GM12891 (cell line): Measurements from ENCODE around the gene NFATC1.

ENCODE experiments used
- DNase-seq: peaks from one replicate; pipeline ENCODE4 v3.0.0; 2011; ENCODE audit warnings: low spot score; ENCODE audit not compliant: insufficient read length
- FAIRE-seq: peaks from 2 replicates; lab custom pipeline; 2011; peaks lifted over from hg19 to GRCh38; lab: Jason Lieb, UNC
- PAX5 ChIP-seq: IDR thresholded peaks from 2 replicates; pipeline ENCODE4 v1.6.1; 2011; ENCODE audit warnings: low read length, moderate library complexity, mild to moderate bottlenecking; ENCODE audit not compliant: insufficient read depth, severe bottlenecking
- POLR2A ChIP-seq: IDR thresholded peaks from 2 replicates; pipeline ENCODE4 v1.6.1; 2011; ENCODE audit warnings: low read depth, low read length, control low read depth
- POLR2AphosphoS5 ChIP-seq: IDR thresholded peaks from 2 replicates; pipeline ENCODE4 v1.6.1; 2011; ENCODE audit warnings: low read depth, low read length, control low read depth
- POU2F2 ChIP-seq: IDR thresholded peaks from 2 replicates; pipeline ENCODE4 v1.6.1; 2011; ENCODE audit warnings: low read depth, mild to moderate bottlenecking, control low read depth, low read length, moderate library complexity
- SPI1 ChIP-seq: IDR thresholded peaks from 2 replicates; pipeline ENCODE4 v1.6.1; 2011; ENCODE audit warnings: low read depth, low read length, control low read depth
- TAF1 ChIP-seq: IDR thresholded peaks from 2 replicates; pipeline ENCODE4 v1.6.1; 2011; ENCODE audit warnings: low read depth, low read length, control low read depth

Gene NFATC1

DNA sequence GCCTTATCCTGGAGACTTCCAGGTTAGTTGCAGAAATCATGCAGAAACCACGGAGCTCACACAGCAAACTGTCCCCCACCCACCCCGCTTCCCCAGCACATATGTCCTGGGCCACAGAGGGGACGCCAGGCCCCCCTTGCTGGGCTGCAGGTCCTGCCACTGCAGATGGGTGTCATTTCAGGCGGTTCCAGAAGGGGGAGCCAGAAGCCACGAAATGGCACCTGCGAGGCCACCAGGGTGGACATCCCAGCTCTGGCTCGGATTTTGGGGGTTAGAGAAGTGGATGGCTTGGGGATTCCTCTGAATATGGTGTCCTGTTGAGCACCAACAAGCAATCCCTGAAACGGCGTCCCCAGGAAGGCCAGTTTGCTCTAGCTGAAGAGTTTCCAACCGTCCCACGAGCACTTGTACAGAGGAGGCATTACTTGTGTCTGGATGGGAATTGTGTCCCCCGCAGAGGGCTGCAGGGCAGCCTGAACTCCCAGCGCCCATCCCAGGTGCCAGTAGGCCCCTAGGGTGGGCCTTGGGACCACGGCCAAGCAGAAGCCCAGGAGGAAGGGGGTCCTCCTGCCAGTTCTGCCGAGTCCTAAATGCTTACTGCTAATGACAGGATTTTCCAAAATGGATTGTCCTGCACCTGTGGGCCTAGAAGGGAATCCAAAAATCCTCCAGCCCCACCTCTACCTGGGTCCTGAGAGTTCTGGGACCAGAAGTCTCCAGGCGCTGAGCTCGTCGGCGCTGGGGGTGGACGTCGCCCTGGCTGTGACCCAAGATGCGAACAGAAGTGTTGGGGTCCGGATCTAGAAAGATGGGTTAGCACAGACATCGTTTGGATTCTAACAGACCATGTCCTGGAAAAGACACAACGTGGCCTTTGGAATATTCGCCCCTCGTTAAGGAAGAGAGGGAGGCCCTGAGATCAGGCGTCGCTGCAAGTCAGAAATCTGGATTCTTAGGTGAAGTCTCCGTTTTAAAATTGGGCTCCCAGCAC lies 14.6 kb upstream of the NFATC1 start:
- DNase-seq (peak; percentile 84), FAIRE-seq (peak; percentile 83)
- TF ChIP-seq TAF1 (no peak), POU2F2 (0 out of 2 replicates have a peak, but pooled peaks have one; percentile 21)

- TF ChIP-seq POU2F2 (no peak), TAF1 (no peak), PAX5 (no peak), POLR2A (no peak), POLR2AphosphoS5 (no peak), SPI1 (no peak)
- no peak for DNase-seq
- FAIRE-seq, result no peak
Measured at GRCh38 chr18:79381811-79382311, 13.9 kb upstream of the NFATC1 start.

DNA sequence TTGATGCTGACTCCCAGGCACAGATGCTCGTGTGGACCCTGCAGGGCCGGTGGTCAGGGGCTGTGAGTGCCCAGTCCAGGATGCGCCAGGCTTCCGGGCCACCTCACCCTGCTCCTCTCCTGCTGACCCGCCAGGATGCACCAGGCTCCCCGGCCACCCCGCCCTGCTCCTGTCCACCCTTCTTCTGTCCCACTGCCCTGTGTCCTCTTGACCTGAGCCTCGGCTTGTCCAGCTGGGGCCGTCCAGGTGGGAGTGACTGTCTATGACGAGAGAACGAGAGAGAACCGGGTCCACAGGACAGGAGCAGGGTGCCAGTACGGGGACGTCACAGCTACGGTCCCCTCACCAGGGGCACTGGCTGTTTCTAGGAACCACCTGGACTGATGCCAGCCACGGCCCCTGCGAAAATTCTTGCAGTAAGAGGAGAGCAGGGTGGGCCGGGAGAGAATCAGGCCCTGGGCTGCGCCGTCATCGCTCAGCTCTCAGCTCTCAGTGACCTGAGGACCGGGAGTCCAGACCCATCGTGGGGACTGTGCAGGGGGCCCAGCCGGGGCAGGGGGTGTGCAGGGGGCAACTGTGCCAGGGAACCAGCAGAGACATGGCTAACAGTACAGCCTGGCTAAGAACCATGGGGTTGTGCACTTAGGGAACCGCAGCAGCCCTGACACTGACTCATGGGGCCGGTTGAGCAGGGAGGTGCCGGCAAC lies 12.9 kb upstream of the NFATC1 start:
- DNase-seq (no peak), FAIRE-seq (no peak)
- TF ChIP-seq POU2F2 (no peak), SPI1 (no peak), PAX5 (no peak), POLR2A (no peak), TAF1 (no peak), POLR2AphosphoS5 (no peak)

DNA sequence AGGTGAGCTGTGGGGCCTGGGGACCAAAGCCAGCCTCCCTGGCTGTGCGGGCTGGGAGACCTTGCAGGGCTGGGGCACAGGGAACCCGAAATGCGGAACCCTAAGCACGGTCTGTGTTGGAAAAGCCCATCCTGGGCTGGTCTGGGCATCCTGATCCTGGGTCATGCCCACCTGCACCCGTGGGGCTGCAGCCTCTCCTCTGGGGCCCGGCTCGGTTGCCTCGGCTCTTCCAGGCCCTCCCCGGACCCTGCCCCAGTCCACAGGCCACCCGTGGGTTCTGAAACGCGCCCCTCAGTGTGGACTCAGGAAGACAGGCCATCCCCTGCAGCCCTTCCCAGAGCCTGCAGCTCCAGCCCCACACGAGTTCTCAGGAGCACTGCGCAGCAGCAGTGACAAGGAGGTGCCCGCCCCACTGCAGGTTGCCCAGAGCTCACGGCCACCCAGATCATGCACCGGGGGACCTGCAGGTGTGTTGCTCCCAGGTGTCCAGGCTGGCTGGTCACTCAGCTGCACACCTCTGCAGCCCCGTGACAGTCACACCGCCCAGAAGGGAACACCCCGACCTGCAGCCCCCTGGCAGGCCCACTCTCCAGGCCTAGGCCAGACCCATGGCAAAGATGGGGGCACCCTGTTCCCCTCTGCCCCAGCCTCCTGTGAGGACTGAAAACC lies 12.2 kb upstream of the NFATC1 start:
- TF ChIP-seq POLR2A (no peak), SPI1 (no peak), PAX5 (no peak), POLR2AphosphoS5 (no peak), POU2F2 (no peak), TAF1 (no peak)
- no peak for DNase-seq
- FAIRE-seq, result no peak

GRCh38 chr18:79384151-79384807 lies 11.5 kb upstream of the NFATC1 start:
- no peak for DNase-seq
- FAIRE-seq, result no peak
- TF ChIP-seq POLR2AphosphoS5 (no peak), POLR2A (no peak), SPI1 (no peak), TAF1 (no peak), PAX5 (no peak), POU2F2 (no peak)

DNA sequence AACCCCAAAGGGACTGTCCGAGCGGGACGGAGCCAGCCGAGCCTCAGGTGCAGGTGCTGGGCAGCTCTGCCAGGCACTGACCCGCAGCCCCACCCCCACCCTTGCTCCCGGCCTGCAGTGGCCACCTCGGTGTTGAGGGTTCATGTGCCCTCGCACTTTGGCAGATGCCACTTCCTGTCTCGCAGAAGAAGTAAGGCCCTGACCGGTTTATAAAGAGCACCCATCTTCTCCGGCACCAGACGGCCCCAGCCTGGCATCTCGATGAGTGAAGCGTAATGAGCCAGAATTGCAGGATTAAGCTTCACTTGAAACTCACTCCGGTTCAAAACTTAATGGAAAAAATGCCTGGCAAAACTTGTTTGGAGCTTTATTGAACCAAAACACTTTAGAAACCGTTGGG lies 10.9 kb upstream of the NFATC1 start:
- no peak for FAIRE-seq
- no peak for DNase-seq
- TF ChIP-seq TAF1 (no peak), POLR2AphosphoS5 (no peak), PAX5 (no peak), POU2F2 (no peak), SPI1 (no peak), POLR2A (no peak)

DNA sequence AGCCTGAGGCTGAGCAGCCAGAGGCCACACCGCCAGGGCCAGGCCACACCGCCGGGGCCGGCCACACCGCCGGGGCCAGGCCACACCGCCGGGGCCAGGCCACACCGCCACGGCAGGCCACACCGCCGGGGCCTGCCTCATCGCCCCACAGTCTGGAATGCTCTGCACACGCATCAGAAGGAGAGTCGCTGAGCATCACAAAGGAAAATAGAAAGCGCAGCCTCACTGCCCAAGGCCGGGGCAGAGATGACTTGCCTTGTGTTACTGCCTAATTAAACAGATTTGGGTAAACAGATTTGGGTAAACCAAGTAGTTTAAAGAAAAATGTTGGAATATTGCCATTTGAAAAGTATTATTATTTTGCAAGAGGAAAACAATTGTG lies 10.4 kb upstream of the NFATC1 start:
- FAIRE-seq (no peak), DNase-seq (no peak)
- no peak for TF ChIP-seq POLR2AphosphoS5
- TF ChIP-seq POLR2A, result no peak
- TF ChIP-seq TAF1, result no peak
- TF ChIP-seq SPI1, result no peak
- no peak for TF ChIP-seq PAX5
- TF ChIP-seq POU2F2, result no peak

DNA sequence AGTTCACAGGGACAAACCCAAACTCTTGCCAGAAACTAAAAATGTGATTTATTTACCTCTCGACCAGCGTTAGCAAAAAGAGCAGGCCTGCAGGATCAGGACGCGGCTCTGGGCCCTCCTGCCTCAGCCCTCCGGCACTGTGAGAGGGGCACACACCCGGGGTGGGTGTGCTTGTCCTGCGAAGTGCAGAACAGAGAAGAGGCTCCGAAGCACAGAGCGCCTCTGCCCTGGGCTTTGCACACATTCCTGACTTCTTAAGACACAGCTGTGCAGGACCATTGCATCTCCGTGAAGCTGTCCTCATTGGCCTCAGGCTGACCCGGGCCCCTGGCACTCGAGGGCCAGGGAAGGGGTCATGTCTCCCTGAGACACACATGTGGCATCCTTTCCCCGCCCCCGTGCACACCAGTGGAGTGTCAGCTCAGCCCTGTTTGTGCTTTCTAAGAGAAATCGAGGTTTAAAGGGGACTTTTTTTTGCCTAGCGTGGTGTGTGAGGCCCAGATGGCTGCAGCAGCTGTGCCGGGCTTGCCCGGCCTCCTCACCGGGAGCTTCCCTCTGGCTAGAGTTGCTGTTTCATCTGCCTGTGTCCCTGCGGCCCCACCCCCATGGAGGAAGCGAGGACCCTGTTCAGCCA lies 9.9 kb upstream of the NFATC1 start:
- DNase-seq (no peak), FAIRE-seq (peak; percentile 43)
- TF ChIP-seq POLR2A (no peak), POLR2AphosphoS5 (no peak), SPI1 (no peak)
